K562 (cell line): ENCODE measurements around the gene CYP11A1. TPM values are rescaled to one million over a fixed set of nuclear protein-coding genes. Genes with fewer than 3 reads are reported as not detected.
A peak's percentile ranks its signal among the peaks of the same experiment; 100 is the strongest.

Experiments used
- ARID1B ChIP-seq: fragments of 450-650 bp; IDR thresholded peaks from 2 replicates; pipeline ENCODE4 v1.6.1; 2016; ENCODE audit warnings: antibody characterized with exemption, mild to moderate bottlenecking, inconsistent platforms
- ARID2 ChIP-seq: fragments of 450-650 bp; IDR thresholded peaks from 2 replicates; pipeline ENCODE4 v1.6.1; 2017; ENCODE audit warnings: antibody characterized with exemption, mild to moderate bottlenecking
- ARID3B ChIP-seq: fragments of 250-450 bp; sonication (Bioruptor Pico); IDR thresholded peaks from 2 replicates; pipeline ENCODE4 v1.4.0; 2020; ENCODE audit warnings: borderline replicate concordance
- CBX5 ChIP-seq: IDR thresholded peaks from 2 replicates; pipeline ENCODE4 v1.6.1; 2014; ENCODE audit warnings: low read depth, borderline replicate concordance
- CCAR2 ChIP-seq: fragments of 200-400 bp; formaldehyde crosslinking; IDR thresholded peaks from 2 replicates; pipeline ENCODE4 v1.6.1; 2017; ENCODE audit warnings: mild to moderate bottlenecking, low read depth, low read length
- DIDO1 ChIP-seq: fragments of 450-650 bp; IDR thresholded peaks from 2 replicates; pipeline ENCODE4 v1.6.1; 2016; ENCODE audit warnings: low read depth, missing biosample characterization, missing genetic modification characterization
- DPF2 ChIP-seq: fragments of 450-650 bp; IDR thresholded peaks from 2 replicates; pipeline ENCODE4 v1.6.1; 2016
- ETS2 ChIP-seq: IDR thresholded peaks from 2 replicates; pipeline ENCODE4 v1.6.1; 2016; ENCODE audit warnings: borderline replicate concordance, missing genetic modification characterization, mild to moderate bottlenecking, moderate library complexity, missing compliant biosample characterization; ENCODE audit not compliant: poor library complexity, severe bottlenecking
- GMEB1 ChIP-seq: fragments of 250-450 bp; sonication (Bioruptor Pico); IDR thresholded peaks from 2 replicates; pipeline ENCODE4 v1.4.0; 2020; ENCODE audit warnings: mild to moderate bottlenecking
- HCFC1 ChIP-seq: IDR thresholded peaks from 2 replicates; pipeline ENCODE4 v1.6.1; 2012; ENCODE audit warnings: low read depth, low read length, improper control_type of control experiment
- HNRNPL ChIP-seq: fragments of 200-400 bp; formaldehyde crosslinking; IDR thresholded peaks from 2 replicates; pipeline ENCODE4 v1.6.1; 2017; ENCODE audit warnings: low read depth, mild to moderate bottlenecking, low read length
- KAT8 ChIP-seq: fragments of 450-650 bp; IDR thresholded peaks from 2 replicates; pipeline ENCODE4 v1.6.1; 2016; ENCODE audit warnings: low read depth, mild to moderate bottlenecking
- KLF16 ChIP-seq: IDR thresholded peaks from 2 replicates; pipeline ENCODE4 v1.6.1; 2016; ENCODE audit warnings: antibody characterized with exemption
- NR4A1 ChIP-seq, 2 experiments: fragments of 250-450 bp in 1 of 2; fragments of 450-650 bp in 1 of 2; sonication (Bioruptor Pico) in 1 of 2; IDR thresholded peaks; 2 replicates each; pipeline versions ENCODE4 v1.4.0 to v1.6.1; 2016 to 2020; ENCODE audit warnings: mild to moderate bottlenecking in 2 of 2, missing compliant biosample characterization in 1 of 2, missing genetic modification characterization in 1 of 2, moderate library complexity in 1 of 2
- OTX1 ChIP-seq: fragments of 450-650 bp; formaldehyde crosslinking; IDR thresholded peaks from 2 replicates; pipeline ENCODE4 v1.4.0; 2022; ENCODE audit warnings: mild to moderate bottlenecking
- POLR2B ChIP-seq: fragments of 450-650 bp; IDR thresholded peaks from 2 replicates; pipeline ENCODE4 v1.6.1; 2018; ENCODE audit warnings: low read depth; ENCODE audit not compliant: partially characterized antibody
- RBM25 ChIP-seq: fragments of 200-400 bp; formaldehyde crosslinking; IDR thresholded peaks from 2 replicates; pipeline ENCODE4 v1.6.1; 2018; ENCODE audit warnings: low read length, low read depth, moderate library complexity; ENCODE audit not compliant: severe bottlenecking
- SNRNP70 ChIP-seq: fragments of 200-400 bp; formaldehyde crosslinking; optimal IDR thresholded peaks from 2 replicates; pipeline ENCODE3; 2017; ENCODE audit warnings: low read depth, low read length
- STAT5B ChIP-seq: fragments of 250-450 bp; sonication (Bioruptor Pico); IDR thresholded peaks from 2 replicates; pipeline ENCODE4 v1.8.0; 2021; ENCODE audit warnings: mild to moderate bottlenecking, inconsistent platforms
- THAP12 ChIP-seq: fragments of 250-450 bp; sonication (Bioruptor Pico); IDR thresholded peaks from 2 replicates; pipeline ENCODE4 v1.9.0; 2021; ENCODE audit warnings: mild to moderate bottlenecking, inconsistent platforms
- WHSC1 ChIP-seq: IDR thresholded peaks from one replicate; pipeline ENCODE4 v1.6.1; 2012; ENCODE audit warnings: low read length, control low read depth, inconsistent platforms
- ZNF143 ChIP-seq: sonication (generic); formaldehyde crosslinking; IDR thresholded peaks from 2 replicates; pipeline ENCODE4 v1.9.0; 2022; ENCODE audit warnings: mild to moderate bottlenecking, missing genetic modification reagents
- ZNF583 ChIP-seq: fragments of 250-450 bp; sonication (Bioruptor Pico); IDR thresholded peaks from 2 replicates; pipeline ENCODE4 v1.4.0; 2020
- ZNF696 ChIP-seq: fragments of 250-450 bp; sonication (Bioruptor Pico); conservative IDR thresholded peaks from 2 replicates; pipeline ENCODE4 v1.4.0; 2020; ENCODE audit warnings: mild to moderate bottlenecking, moderate library complexity
- polyA plus RNA-seq, 8 experiments: library from polyadenylated mRNA; depleted of rRNA in 4 of 8; stranded (reverse) in 5 of 8; unstranded in 3 of 8; fragments of >200 nt; fragmentation: Nextera tagmentation in 2 of 8; fragmentation: Illumina TruSeq in 1 of 8; extraction: Ambion mirVana in 2 of 8; extraction: Trizol in 1 of 8; gene quantifications; 2 replicates each; pipeline versions ENCODE4 v1.2.1 to v1.2.3, GENCODE V29; 2011 to 2014; ENCODE audit warnings: inconsistent platforms in 1 of 8, missing spikeins in 1 of 8
- total RNA-seq, 7 experiments: library from RNA; depleted of rRNA in 6 of 7; stranded (reverse); fragments of >200 nt in 6 of 7; fragmentation: Illumina TruSeq in 2 of 7; extraction: Trizol in 2 of 7; gene quantifications; 2 replicates each; pipeline versions ENCODE4 v1.2.1 to v1.2.3, GENCODE V29; 2011 to 2021; ENCODE audit warnings: low replicate concordance in 1 of 7

Gene CYP11A1
- total and polyA plus RNA-seq, 9 of the 15 experiments (the other 6 are each of a cell fraction or from before 2014, with no cell fraction given), result 0.06 to 0.24 (median 0.10) TPM; not detected in 4

- peak; percentile 53 for TF ChIP-seq GMEB1 (CRISPR knock-in tag)
- no peak for TF ChIP-seq STAT5B (CRISPR knock-in tag)
- TF ChIP-seq OTX1 (CRISPR knock-in tag), result peak; percentile 80; the same call in 1 of the 2 replicates
- TF ChIP-seq HCFC1, result peak; percentile 35; the same call in 1 of the 2 replicates
- no peak for TF ChIP-seq KAT8
- TF ChIP-seq ARID2, result no peak
- TF ChIP-seq HNRNPL, result no peak
- no peak for TF ChIP-seq ZNF143 (CRISPR knock-in tag)
- TF ChIP-seq SNRNP70, result no peak
- TF ChIP-seq CBX5, result no peak
- no peak for TF ChIP-seq THAP12 (CRISPR knock-in tag)
- peak; percentile 97 for TF ChIP-seq NR4A1 (CRISPR knock-in tag; IDR thresholded peaks at IDR 0.05)
- peak; percentile 92 for TF ChIP-seq NR4A1 (tag; IDR thresholded peaks at IDR 0.05)
- TF ChIP-seq ZNF696 (CRISPR knock-in tag), result no peak
- TF ChIP-seq ARID1B, result peak; percentile 100
- no peak for TF ChIP-seq RBM25
- TF ChIP-seq KLF16, result peak; percentile 99
- TF ChIP-seq ARID3B, result 0 out of 2 replicates have a peak, but pooled peaks have one; percentile 60
- TF ChIP-seq POLR2B, result no peak
- TF ChIP-seq ETS2, result no peak
- peak; percentile 90 for TF ChIP-seq ZNF583 (CRISPR knock-in tag)
- TF ChIP-seq DIDO1 (tag), result 0 out of 2 replicates have a peak, but pooled peaks have one; percentile 25
- peak; percentile 100 for TF ChIP-seq DPF2
- no peak for TF ChIP-seq CCAR2
- no peak for TF ChIP-seq WHSC1
Measured at GRCh38 chr15:74389241-74390048, 22.0 kb upstream of the CYP11A1 start (continued).
